ENCODE data around the gene SAP25. TPM values are rescaled to one million over a fixed set of nuclear protein-coding genes. Genes with fewer than 3 reads are reported as not detected.

SAP25 gene
- total RNA-seq, 4 donors from 2014 or later: 1.3 to 1.7 TPM; not detected in 2

DNA sequence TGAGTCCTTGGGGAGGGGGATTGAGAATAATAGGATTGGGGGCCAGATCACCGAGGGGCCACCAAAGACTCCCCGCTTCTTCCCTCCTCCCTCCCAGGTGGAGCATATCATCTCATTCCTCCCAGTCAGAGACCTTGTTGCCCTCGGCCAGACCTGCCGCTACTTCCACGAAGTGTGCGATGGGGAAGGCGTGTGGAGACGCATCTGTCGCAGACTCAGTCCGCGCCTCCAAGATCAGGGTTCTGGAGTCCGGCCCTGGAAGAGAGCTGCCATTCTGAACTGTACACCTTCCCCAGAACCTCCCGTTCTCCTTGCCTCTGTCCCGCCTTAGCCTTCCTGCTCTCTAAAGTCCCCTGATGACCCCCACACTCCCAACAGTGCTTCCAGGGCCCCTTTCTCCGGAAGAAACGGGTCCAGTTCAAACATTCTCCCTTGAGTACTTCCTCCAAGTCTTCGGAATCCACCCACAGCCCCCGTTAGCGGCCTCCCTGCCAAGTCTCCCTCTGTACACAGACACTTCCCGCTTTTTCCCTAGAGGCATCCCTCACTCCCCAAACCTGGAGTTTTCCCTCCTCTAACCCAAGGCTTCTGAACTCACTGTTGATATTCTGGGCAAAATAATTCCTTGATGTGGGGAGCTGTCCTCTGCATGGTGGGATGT lies 16.5 kb upstream of the SAP25 start:
- WGBS, 2 donors: 32 to 41% methylated on average over 20 of the region's 20 CpGs
- H3K4me3 ChIP-seq (ENCODE audit: low read depth, poor library complexity, severe bottlenecking): no peak overlapping the region
- DNase-seq (ENCODE audit: low spot score in 2 of 2): no peak
- intact Hi-C loops (cut with DNase I; ENCODE audit: low total_unique reads): no loop called here
- TF ChIP-seq, protein P1, sequence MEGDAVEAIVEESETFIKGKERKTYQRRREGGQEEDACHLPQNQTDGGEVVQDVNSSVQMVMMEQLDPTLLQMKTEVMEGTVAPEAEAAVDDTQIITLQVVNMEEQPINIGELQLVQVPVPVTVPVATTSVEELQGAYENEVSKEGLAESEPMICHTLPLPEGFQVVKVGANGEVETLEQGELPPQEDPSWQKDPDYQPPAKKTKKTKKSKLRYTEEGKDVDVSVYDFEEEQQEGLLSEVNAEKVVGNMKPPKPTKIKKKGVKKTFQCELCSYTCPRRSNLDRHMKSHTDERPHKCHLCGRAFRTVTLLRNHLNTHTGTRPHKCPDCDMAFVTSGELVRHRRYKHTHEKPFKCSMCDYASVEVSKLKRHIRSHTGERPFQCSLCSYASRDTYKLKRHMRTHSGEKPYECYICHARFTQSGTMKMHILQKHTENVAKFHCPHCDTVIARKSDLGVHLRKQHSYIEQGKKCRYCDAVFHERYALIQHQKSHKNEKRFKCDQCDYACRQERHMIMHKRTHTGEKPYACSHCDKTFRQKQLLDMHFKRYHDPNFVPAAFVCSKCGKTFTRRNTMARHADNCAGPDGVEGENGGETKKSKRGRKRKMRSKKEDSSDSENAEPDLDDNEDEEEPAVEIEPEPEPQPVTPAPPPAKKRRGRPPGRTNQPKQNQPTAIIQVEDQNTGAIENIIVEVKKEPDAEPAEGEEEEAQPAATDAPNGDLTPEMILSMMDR (IDR thresholded peaks at IDR 0.05): no peak
- TF ChIP-seq POLR2A (IDR thresholded peaks at IDR 0.05): no peak

GRCh38 chr7:100589341-100589947 lies 15.7 kb upstream of the SAP25 start:
- H3K4me3 ChIP-seq (ENCODE audit: low read depth, poor library complexity, severe bottlenecking): no peak overlapping the region
- TF ChIP-seq POLR2A (IDR thresholded peaks at IDR 0.05): no peak
- TF ChIP-seq, protein P1 (IDR thresholded peaks at IDR 0.05): no peak
- intact Hi-C loops (cut with DNase I; ENCODE audit: low total_unique reads): no loop called here
- DNase-seq (ENCODE audit: low spot score in 2 of 2): no peak
- 60 to 73% methylated on average over 7 of the region's 7 CpGs for WGBS, 2 donors

- TF ChIP-seq POLR2A (IDR thresholded peaks at IDR 0.05): no peak
- TF ChIP-seq, protein P1 (IDR thresholded peaks at IDR 0.05): no peak
- whole genome bisulfite sequencing, 2 donors: 80 to 93% methylated on average over 1 of the region's 1 CpG
- H3K4me3 ChIP-seq (ENCODE audit: low read depth, poor library complexity, severe bottlenecking): no peak overlapping the region
- intact Hi-C loops (cut with DNase I; ENCODE audit: low total_unique reads): no loop called here
- no peak for DNase-seq (ENCODE audit: low spot score in 2 of 2)
These were observed 14.7 kb upstream of the SAP25 start for GRCh38 chr7:100588438-100588837.

DNA sequence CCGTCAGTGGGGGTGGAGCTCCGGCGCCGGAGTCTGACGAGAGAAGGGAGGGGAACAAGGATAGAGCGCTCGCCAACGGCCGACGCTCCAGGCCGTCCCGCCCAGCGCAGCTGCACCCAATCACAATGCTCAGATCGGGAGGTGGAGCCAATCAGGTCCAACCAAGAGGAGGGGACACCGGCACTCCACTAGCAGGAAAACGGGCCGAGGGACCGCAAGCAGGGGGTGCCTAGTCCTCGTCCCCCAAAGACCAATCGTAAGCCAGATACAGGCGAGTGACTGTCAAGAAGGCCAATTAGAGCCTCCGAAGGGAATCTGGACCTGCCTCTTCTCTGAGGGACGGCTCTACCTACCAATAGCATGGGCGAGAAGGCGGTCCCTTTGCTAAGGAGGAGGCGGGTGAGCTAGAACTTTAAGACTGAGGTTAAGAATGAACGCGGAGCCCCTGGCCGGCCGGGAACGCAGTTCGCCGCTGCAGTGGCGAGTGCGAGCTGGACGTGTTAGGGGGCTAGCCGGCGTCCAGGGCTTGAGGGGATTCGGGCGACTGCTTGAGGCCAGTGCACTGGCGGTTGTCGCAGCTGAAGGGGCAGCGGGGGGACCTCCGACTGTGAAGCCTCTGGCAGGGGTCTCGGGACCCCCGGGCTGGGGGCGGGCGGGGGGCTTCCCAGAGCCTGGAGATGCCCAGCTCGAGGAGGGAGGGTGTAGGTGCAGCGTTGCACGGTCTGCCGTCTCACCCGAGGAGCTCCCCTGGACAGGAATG lies 12.7 kb upstream of the SAP25 start, which contains the start of gene FBXO24:
Gene FBXO24, plus strand, starts transcription at position 63 of the 760 bp plus-strand sequence. Its CDS starts 298 bp downstream, at position 361.
- DNase-seq (ENCODE audit: low spot score in 2 of 2): peak; percentile 100
- 0 to 1% methylated on average over 28 to 53 of the region's 53 CpGs for WGBS, 2 donors
- peak within 1 kb of the TSS; percentile 75 for H3K4me3 ChIP-seq (ENCODE audit: low read depth, poor library complexity, severe bottlenecking)
- TF ChIP-seq POLR2A (IDR thresholded peaks at IDR 0.05): no peak
- TF ChIP-seq, protein P1 (IDR thresholded peaks at IDR 0.05): no peak
- intact Hi-C loops (cut with DNase I; ENCODE audit: low total_unique reads): no loop called here

DNA sequence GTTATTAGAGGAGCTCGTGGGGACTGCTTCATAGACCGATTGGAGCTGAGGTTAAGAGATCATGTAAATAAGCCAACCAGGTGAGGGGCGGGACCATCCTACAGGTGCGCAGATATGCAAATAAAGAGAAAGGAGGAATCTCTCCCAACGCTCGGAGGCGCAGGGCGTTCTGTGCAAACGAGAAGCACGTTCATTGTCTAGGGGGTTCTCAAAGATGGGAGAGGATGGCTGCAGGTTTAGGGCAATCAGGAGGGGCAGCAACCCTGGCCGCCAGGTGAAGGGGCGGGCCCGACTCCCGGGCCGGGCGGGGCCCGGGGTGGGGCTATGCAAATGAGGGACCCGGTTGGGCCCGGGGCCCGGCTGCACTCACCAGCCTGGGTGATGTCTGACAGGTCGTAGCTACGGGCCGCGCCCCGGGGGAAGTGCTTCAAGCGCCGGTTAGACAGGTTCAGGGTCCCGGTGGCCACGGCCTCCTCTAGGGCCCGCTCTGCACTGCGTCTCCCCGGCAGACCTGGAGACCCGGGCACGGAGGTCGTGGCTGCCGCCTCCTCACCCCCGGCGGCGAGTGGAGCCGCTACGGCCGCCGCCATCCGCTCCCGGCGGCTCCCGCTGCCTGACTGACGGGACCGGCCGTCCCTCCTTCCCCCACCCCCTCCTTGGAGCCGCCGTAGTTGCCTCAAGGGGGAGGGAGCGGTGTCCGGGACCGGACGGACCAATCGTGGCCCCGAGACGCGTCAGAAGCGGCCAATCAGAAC lies 12.0 kb upstream of the SAP25 start, which contains the start of gene LRCH4:
Gene LRCH4, minus strand, starts transcription at position 619 of the 755 bp plus-strand sequence. Its CDS starts 29 bp downstream, at position 590.
- peak within 1 kb of the TSS; percentile 75 for H3K4me3 ChIP-seq (ENCODE audit: low read depth, poor library complexity, severe bottlenecking)
- WGBS, 2 donors: 0 to 1% methylated on average over 21 to 52 of the region's 61 CpGs
- TF ChIP-seq POLR2A (IDR thresholded peaks at IDR 0.05): peak in 1 of 2 donors; percentile 92
- TF ChIP-seq, protein P1 (IDR thresholded peaks at IDR 0.05): no peak
- peak; percentile 52 to 94 for DNase-seq (ENCODE audit: low spot score in 2 of 2)
- intact Hi-C loops (cut with DNase I; ENCODE audit: low total_unique reads): no loop called here

Measured in lower leg skin (tissue), 4 donors.